GM18861 (cell line): Measurements from ENCODE around the gene EGLN2.
"Not testable (repeated sequence)": the region's sequence is repeated elsewhere in the genome, so short reads cannot be mapped to it uniquely, and the experiment has no call there.

Experiments
- ATAC-seq: cut with Tn5 transposase; IDR thresholded peaks from one replicate; pipeline ENCODE4 v1.9.1; 2021; ENCODE audit not compliant: unreplicated experiment

Gene EGLN2

DNA sequence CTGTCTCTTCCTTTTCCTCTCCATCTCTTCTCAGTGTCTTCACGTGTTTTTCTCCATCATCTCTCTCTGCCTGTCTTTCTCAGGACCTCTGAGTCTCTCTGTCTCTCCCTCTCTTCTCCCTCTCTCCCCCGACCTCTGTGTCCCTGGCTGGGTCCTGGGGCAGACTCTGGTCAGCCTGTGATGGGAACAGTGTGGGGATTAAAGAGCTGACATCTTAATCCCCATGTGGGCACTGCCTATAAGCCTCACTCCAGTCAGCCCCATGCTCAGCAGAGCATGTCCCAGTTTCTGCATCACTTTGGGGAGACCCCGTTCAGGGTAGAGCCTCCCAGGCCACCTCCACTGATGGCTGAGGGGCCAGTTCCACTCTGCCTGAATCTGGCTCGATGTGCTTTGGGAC, 16.2 kb downstream of the EGLN2 start:
- no peak for ATAC-seq

DNA sequence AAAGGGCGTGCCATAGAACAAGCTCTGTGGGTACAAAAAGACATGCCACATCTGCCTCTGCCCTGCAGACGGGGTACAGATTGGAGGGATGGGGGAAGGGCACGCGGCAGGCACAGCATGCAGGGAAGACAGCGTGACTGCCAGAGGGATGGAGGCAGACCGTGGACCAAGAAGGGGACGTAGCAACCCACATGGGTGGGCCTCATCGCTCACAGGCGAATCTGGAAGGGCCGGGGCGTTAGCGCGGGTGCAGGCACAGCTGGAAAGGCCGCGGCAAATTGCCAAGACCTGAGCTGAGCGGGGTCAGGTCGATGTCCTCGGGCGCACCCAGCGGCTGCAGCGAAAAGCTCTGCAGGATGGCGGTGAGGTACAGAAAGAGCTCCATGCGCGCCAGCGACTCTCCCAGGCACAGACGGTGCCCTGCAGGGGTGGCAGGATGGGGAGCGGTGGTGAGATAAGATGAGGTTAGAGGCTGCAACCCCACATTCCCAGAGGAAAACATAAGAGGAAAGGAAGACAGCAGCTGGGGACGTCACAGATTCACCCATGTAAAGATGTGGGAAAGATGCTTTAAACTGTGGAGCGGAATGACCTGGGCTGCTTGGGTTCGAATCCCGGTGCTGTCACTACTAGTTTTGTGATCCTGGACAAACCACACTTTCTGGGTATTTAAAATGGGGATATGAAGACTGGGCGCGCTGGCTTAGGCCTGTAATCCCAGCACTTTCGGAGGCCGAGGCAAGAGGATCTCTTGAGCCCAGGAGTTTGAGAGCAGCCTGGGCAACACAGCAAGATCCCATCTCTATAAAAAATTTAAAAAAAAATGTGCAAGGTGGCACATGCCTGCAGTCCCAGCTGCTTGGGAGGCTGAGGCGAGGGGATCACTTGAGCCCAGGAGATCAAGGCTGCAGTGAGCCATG, 19.7 kb downstream of the EGLN2 start:
- ATAC-seq: not testable (repeated sequence)

DNA sequence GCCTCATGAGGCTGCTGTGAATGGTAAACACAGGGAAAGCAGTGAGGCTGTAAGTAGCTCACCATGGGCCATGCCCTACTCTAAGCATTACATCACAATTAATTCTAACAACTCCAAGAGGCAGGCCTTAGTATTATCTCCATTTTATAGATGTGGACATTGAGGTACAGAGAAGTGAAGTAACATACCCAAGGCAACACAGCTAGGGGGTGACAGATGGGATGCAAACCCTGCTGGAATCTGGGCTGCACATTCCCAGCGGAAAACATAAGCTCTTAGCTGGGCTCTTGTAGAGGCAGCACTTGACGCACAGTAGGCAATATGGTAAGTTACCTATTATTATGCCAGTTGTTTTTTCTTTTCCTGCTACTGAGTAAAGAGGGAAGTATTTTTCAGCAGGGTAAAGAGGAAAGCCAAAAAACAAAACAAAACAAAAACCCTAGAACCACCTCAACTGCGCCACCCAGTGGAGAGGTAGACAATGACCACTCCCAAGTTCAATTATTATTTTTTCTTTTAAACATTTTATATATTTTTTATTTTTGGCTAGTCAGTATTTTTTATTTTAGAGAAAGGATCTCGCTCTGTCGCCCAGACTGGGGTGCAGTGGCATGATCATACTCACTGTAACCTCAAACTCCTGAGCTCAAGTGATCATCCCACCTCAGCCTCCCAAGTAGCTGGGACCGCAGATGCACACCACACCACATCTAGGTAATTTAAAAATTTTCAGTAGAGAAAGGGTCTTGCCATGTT, 20.7 kb downstream of the EGLN2 start:
- not testable (repeated sequence) for ATAC-seq

DNA sequence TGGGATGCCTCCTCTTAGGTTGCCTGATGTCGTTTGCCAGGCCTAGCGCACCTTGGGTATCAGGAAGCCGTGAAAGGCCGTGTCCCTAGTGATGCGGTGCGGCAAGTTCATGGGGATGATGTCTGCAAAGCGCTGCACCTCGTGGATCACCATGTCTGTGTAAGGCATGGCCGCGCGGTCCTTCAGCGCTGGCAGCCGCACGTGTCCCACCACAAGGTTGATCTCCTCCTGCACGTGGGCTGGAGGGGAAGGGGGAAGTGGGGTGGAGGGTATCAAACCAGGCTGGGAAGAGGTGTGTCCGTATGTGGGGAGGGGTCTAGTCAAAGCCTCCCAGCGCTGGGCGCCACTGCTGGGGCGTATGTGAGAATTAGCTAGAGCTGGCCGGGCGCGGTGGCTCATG, 23.2 kb downstream of the EGLN2 start:
- no peak for ATAC-seq

DNA sequence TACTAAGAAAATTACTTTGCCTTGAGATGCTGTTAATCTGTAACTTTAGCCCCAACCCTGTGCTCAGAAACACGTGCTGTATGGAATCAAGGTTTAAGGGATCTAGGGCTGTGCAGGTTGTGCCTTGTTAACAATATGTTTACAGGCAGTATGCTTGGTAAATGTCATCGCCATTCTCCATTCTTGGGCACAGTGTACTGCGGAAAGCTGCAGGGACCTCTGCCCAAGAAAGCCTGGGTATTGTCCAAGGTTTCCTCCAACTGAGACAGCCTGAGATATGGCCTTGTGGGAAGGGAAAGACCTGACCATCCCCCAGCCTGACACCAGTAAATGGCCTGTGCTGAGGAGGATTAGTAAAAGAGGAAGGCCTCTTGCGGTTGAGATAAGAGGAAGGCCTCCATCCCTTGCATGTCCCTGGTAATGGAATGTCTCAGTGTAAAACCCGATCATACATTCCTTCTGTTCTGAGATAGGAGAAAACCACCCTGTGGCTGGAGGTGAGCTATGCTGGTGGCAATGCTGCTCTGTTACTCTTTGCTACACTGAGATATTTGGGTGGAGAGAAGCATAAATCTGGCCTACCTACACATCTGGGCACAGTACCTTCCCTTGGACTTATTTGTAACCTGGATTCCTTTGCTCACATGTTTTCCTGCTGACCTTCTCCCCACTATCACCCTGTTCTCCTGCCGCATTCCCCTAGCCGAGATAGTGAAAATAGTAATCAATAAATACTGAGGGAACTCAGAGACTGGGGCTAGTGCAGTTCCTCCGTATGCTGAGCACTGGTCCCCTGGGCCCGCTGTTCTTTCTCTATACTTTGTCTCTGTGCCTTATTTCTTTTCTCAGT, 23.9 kb downstream of the EGLN2 start:
- not testable (repeated sequence) for ATAC-seq

DNA sequence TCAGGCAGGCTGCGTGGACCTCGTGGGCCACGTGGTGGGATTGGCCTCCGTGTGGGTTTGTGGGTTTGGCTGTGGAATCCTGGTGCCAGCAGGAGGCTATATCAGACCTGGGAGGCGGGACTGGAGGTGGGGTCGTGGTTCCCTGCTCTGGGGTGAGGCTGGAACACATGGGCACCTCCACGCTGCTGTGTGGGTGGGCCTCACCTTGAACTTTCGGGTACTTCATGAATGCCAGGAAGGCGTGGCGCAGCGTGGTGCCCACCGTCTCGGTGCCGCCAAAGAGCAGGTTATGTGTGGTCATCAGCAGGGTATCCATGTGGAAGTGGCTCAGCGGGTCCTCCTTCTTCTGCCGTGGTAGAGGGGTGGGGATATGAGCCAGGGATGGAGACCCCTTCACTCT, 25.9 kb downstream of the EGLN2 start:
- ATAC-seq: not testable (repeated sequence)

DNA sequence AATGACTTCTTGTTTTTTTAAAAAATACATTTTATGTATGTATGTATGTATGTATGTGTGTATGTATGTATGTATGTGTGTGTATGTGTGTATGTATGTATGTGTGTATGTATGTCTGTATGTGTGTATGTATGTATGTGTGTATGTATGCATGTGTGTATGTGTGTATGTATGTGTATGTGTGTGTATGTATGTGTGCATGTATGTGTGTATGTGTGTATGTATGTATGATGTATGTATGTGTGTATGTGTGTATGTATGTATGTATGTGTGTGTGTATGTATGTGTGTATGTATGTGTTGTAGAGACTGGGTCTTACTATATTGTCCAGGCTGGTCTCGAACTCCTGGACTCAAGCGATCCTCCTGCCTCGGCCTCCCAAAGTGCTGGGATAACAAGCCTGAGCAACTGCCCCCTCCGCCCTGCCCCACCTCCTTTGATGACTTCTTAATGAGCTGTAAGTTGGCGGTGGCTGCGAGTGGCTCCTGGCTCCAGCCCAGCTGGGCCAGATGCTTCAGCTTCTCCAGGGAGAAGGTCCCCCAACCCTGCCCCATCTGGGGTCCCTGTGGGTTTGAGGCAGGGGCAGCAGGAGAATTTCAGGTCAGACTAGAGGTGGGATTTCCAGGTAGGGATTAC, 26.6 kb downstream of the EGLN2 start:
- ATAC-seq: not testable (repeated sequence)

DNA sequence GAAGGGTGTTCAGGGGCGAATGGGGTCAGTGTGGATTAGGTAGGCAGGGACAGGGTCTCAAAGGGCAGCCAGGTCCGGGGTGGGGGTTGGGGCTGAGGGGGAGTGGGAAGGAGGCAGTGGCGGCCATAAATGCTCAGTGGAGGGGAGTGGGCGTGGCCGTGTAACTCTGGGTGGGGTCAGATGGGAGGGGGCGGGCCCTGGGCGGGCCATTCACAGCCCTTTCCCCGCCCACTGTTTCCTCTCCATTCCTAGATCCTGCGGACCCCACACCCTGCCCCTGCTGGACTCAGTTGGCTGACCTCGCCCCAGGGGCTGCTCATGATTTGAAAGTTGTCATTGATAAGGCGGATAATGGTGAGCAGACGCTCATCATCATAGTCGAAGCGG, 27.3 kb downstream of the EGLN2 start:
- ATAC-seq: not testable (repeated sequence)

DNA sequence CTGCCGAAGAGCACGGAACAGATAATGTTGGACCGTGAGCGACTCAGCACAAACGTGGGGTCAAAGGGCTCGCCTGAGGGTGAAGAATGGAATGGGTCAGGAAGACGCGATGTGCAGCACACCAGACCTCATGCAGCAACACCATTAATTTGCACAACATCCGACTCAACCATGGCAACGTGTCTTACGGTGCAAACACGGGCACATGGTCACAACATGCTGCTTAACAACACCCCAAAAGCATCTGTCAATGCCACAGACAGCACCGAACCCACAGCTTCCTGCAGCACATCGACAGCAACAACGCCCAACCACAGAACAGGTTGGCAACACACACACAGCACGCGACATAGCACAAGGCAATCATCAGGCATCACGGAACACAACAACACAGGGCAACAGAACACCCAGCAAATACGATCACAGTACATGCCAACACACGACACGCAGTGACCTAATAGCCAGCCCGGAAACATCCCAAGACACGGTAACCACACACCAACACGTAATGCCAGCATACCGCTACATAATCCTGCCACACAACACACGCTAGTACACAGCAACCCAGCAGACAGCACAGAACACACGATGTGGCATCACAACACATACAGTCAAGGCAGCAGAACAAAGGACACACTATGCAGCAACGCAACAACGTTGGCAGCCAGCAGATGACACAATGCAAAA, 27.9 kb downstream of the EGLN2 start:
- not testable (repeated sequence) for ATAC-seq

DNA sequence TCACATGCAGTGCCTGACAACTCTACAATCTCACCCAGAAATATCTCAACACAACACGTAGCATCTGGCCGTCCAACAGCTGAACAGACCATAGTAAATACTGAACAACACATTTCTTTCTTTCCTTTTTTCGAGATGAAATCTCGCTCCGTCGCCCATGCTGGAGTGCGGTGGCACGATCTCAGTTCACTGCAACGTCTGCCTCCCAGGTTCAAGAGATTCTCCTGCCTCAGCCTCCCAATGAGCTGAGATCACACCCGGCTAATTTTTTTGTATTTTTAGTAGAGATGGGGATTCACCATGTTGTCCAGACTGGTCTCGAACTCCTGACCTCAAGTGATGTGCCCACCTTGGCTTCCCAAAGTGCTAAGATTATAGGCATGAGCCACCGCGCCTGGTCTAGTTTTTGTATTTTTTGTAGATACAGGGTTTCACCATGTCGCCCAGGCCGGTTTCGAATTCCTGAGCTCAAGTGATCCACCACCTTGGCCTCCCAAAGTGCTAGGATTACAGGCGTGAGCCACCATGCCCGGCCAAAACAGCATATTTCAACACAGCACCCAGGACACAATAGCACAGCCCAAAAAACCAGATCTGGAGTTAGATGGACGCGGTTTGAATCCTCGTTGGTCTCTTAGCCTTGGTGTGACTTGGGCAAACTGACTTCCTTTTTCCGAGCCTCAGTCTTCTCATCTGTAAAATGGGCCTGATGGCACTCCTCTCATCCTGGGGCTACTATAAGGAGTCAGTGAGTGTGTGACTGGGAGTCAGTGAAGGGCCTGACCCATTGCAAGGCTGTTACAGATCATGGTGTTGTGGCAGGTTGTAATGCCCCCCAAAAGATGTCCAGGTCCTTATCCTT, 28.6 kb downstream of the EGLN2 start:
- ATAC-seq: no peak

DNA sequence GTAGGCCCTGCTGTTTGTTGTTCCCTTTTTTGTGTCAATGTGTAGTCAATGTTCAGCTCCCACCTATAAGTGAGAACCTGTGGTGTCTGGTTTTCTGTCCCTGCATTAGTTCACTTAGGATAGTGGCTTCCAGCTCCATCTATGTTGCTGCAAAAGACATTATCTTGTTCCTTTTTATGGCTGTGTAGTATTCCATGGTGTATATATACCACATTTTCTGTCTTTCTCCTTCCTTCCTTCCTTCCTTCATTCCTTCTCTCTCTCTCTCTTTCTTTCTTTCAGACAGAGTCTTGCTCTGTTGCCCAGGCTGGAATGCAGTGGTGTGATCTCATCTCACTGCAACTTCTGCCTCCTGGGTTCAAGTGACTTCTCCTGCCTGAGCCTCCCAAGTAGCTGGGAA, 30.2 kb downstream of the EGLN2 start:
- ATAC-seq: no peak

DNA sequence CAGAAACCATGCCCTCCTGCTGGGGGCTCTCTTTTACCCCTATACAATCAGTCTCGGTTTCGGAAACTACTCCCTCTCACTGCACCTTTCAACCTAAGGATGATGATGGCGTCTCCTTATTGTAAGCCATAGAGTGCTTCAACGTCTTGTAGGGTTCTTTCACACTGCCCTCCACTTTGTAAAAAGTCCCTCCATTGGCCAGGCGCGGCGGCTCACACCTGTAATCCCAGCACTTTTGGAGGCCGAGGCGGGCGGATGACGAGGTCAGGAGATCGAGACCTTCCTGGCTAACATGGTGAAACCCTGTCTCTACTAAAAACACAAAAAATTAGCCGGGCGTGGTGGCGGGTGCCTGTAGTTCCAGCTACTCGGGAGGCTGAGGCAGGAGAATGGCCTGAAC, 31.8 kb downstream of the EGLN2 start:
- not testable (repeated sequence) for ATAC-seq

DNA sequence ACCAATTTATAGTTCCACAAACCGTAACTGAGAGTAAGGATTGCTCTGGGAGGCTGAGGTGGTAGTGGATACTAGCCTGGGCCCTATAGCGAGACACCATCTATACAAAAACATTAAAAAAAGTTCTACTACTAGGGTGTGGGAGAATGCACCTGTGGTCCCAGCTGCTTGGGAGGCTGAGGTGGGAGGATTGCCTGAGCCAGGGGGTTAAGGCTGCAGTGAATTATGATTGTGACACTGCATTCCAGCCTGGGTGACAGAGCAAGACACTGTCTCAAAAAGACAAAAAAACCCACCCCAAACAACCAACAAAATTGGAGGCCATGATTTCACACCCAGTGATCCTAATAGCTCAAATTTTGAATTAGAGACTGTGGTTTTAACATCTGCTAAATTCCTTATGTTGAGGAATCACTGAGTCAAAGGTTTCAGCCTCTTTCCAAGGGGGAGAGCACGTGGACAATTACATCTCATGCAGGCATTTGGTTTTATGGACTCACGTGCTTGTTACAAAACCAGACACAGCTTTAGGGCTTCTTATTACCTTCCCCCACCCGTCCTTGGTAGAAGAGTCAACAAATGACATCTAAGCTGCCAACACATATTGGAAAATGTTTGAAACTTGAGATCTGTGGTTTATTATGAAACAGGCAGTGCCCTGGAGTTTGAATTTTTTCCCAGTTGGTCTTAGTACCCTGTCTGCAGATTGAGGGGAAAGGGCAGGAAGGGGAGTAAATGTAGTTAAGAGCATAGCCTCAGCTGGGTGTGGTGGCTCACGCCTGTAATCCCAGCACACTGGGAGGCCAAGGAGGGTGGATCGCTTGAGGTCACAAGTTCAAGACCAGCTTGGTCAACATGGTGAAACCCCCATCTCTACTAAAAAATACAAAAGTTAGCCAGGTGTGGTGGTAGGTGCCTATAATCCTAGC, 32.8 kb downstream of the EGLN2 start:
- ATAC-seq: no peak

DNA sequence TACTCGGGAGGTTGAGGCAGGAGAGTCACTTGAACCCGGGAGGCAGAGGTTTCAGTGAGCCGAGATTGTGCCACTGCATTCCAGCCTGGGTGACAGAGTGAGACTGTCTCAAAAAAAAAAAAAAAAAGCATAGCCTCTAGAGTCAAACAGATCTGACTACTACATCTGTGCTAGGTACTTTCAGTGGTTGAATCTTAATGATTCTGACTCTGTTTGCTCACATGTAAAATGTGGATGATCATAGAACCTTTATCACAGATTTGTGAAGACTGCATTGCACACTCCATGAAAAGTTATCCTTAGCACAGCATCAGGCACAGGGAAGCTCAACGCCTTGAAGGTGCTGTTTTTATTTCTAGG, 33.4 kb downstream of the EGLN2 start:
- ATAC-seq: not testable (repeated sequence)

DNA sequence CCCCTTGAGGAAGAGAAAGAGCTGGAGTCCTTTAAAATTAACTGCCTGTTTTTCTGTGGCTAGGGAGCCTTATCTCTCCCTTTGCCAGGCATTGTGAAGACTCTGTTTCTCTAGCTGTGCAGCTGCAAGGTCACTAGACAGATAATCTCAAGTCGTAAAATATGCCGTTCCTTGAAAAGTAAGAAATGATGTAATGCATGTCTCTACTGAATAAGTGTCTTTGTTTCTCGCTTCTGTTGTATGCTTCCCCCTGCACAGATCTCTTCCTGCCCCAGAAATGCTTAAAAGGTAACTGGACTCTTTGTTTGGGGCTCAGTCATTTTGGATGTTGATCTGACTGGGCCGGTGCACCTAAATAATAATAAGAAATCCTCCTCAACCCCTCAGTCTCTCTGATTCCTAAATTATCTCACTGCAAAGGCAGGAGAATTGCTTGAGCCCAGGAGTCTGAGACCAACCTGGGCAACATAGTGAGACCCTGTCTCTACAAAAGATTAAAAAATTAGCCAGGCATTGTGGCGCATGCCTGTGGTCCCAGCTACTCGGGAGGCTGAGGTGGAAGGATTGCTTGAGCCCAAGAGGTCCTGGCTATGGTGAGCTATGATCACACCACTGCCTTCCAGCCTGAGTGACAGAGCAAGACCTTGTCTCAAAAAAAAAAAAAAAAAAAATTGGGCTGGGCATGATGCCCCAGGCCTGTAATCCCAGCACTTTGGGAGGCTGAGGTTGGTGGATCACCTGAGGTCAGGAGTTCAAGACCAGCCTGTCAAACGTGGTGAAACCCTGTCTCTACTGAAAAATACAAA, 34.9 kb downstream of the EGLN2 start:
- not testable (repeated sequence) for ATAC-seq

DNA sequence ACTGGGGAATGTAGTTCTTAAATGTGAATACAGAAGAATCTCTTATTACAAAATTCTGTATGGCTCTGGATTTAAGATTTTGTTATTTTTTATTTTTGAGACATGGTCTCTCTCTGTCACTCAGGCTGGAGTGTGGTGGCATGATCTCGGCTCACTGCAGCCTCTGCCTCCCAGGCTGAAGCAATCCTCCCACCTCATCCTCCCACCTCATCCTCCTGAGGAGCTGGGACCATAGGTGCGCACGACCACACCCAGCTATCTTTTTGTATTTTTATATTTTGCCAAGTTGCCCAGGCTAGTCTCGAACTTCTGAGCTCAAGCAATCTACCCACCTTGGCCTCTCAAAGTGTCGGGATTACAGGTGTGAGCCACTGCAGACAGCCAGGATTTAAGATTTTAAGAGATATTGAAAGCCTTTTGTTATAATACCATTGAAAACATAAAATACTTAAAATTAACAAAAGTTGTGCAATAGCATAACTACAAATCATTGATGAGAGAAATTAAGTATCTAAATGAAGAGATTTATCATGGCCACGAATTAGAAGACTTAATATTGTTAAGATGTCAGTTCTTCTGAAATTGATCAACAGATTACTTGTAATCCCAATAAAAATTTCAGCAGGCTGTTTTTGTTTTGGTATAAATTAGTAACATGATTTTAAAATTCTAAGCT, 37.9 kb downstream of the EGLN2 start:
- no peak for ATAC-seq

DNA sequence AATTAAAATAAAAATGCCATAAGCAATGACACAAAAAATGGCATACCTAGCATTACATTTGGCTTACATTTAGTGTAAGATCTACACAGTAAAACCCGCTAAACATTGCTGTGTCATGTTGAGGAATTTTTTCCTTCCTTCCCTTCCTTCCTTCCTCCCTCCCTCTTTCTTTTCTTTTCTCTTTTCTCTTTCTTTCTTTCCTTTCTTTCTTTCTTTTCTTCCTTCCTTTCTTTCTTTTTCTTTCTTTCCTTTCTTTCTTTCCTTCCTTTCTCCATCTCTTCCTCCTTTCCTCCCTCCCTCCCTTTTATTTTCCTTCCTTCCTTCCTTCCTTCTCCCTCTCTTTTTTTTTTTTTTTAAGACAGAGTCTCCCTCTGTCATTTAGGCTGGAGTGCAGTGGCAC, 39.5 kb downstream of the EGLN2 start:
- ATAC-seq: not testable (repeated sequence)
